Stomach (tissue), 9 donors: ENCODE results near the gene CIDEB. TPM values are rescaled to one million over a fixed set of nuclear protein-coding genes. Genes with fewer than 3 reads are reported as not detected.

Experiments
- DNase-seq, 2 donors: peaks; one replicate each; pipeline versions ENCODE4 v3.0.0 to v3.0.0-alpha.2; 2013 to 2019
- H3K27ac ChIP-seq, 5 donors: fragments of 200-600 bp in 4 of 5; sonication (generic) in 4 of 5; one replicate each; pipeline ENCODE4 v1.5.1; 2013 to 2019; ENCODE audit warnings: mild to moderate bottlenecking in 1 of 5, moderate library complexity in 1 of 5
- H3K27me3 ChIP-seq, 3 donors: fragments of 200-600 bp; sonication (generic); one replicate each; pipeline ENCODE4 v1.5.1; 2017 to 2019; ENCODE audit warnings: mixed run types in 1 of 3
- H3K36me3 ChIP-seq, 4 donors: fragments of 200-600 bp; sonication (generic); 1 replicate in 3 of 4; 2 replicates in 1 of 4; pipeline ENCODE4 v1.5.1; 2016 to 2019
- H3K4me1 ChIP-seq, 4 donors: fragments of 200-600 bp; sonication (generic); one replicate each; pipeline ENCODE4 v1.5.1; 2016 to 2019
- H3K4me3 ChIP-seq, 4 donors: fragments of 200-600 bp; sonication (generic) in 3 of 4; one replicate each; pipeline ENCODE4 v1.5.1; 2016 to 2019; ENCODE audit warnings: mild to moderate bottlenecking in 1 of 4
- H3K9me3 ChIP-seq, 4 donors: fragments of 200-600 bp; sonication (generic); one replicate each; pipeline ENCODE4 v1.5.1; 2016 to 2019
- CTCF ChIP-seq, 7 experiments: fragments of 450-650 bp in 4 of 7; fragments of 200-600 bp in 3 of 7; sonication (generic) in 3 of 7; IDR thresholded peaks; one replicate each; pipeline ENCODE4 v1.5.1; 2016 to 2019; ENCODE audit warnings: antibody characterized with exemption in 7 of 7, control low read depth in 2 of 7, mild to moderate bottlenecking in 1 of 7
- EP300 ChIP-seq: sonication (generic); formaldehyde crosslinking; IDR thresholded peaks from one replicate; pipeline ENCODE4 v1.6.1; 2017; ENCODE audit warnings: antibody characterized with exemption
- POLR2A ChIP-seq, 4 donors: fragments of 450-650 bp; IDR thresholded peaks; one replicate each; pipeline ENCODE4 v1.6.1; 2016; ENCODE audit warnings: antibody characterized with exemption in 4 of 4, control low read depth in 2 of 4, mild to moderate bottlenecking in 1 of 4, moderate library complexity in 1 of 4
- POLR2AphosphoS5 ChIP-seq, 3 donors: sonication (generic); formaldehyde crosslinking; IDR thresholded peaks; one replicate each; pipeline ENCODE4 v1.6.1; 2016; ENCODE audit warnings: antibody characterized with exemption in 3 of 3
- WGBS, 5 donors: extraction: QIAGEN DNeasy Blood & Tissue Kit in 3 of 5; methylation state at CpG; one replicate each; pipeline versions ENCODE4 v1.1.5 to v1.1.7; 2013 to 2018; 5-methylcytosine and 5-hydroxymethylcytosine counted together
- intact Hi-C: fragments of 100-400 bp; cut with DNase I; formaldehyde crosslinking; loops from one replicate; pipeline ENCODE4 v1.15.1; 2023; ENCODE audit warnings: low total_unique reads
- polyA plus RNA-seq, 3 donors: library from polyadenylated mRNA; stranded (reverse); fragments of 200-250 nt; gene quantifications; one replicate each; pipeline ENCODE4 v1.2.3, GENCODE V29; 2013
- total RNA-seq, 5 donors: library from RNA; depleted of rRNA; stranded (reverse); fragments of >200 nt; gene quantifications; one replicate each; pipeline versions ENCODE4 v1.1.0 to v1.2.3, GENCODE V29; 2014 to 2016
- donor health status: healthy with polysubstance abuse.
- donor health status: Bipolar disorder and iron deficiency.
- donor health status: healthy.

Gene CIDEB
- total and polyA plus RNA-seq, 8 donors, result 5.0 to 14.2 (median 6.4) TPM

GRCh38 chr14:24353559-24354481, 46.0 kb upstream of the CIDEB start:
- 54 to 80% (median 75%) methylated on average over 5 of the region's 5 CpGs for WGBS, 5 donors
- intact Hi-C loops, result no loop called here
- peak overlapping the region; percentile 30 to 71 (median 42) for H3K27ac ChIP-seq

GRCh38 chr14:24351517-24351916, 43.7 kb upstream of the CIDEB start:
- intact Hi-C loops, result no loop called here
- Histone ChIP-seq H3K4me3 (no peak overlapping the region), H3K27me3 (peaks cover 0 to 8% (median 0%) of the 10 kb centered on the region in 3 donors), H3K4me1 (peaks cover 0 to 22% (median 11%) of the 10 kb centered on the region in 4 donors), H3K27ac (no peak overlapping the region), H3K36me3 (no peaks in the 10 kb centered on the region), H3K9me3 (no peaks in the 10 kb centered on the region)
- DNase-seq, result peak in 1 of 2 donors; percentile 60
- 14 to 26% (median 16%) methylated on average over 4 of the region's 4 CpGs for WGBS, 5 donors
- TF ChIP-seq POLR2AphosphoS5 (IDR thresholded peaks at IDR 0.05) (peak in 1 of 3 donors; percentile 43), CTCF (IDR thresholded peaks at IDR 0.05) (no peak), EP300 (no peak), POLR2A (IDR thresholded peaks at IDR 0.05) (no peak)

More at GRCh38 chr14:24353559-24354481, 46.0 kb upstream of the CIDEB start:
- Histone ChIP-seq H3K4me1 (peaks cover 0 to 22% (median 11%) of the 10 kb centered on the region in 4 donors), H3K36me3 (no peaks in the 10 kb centered on the region), H3K9me3 (no peaks in the 10 kb centered on the region), H3K4me3 (no peak overlapping the region), H3K27me3 (peaks cover 0 to 11% (median 0%) of the 10 kb centered on the region in 3 donors)
- DNase-seq, result no peak
- TF ChIP-seq POLR2A (IDR thresholded peaks at IDR 0.05), result no peak
- peak in 1 of 3 donors; percentile 18 for TF ChIP-seq POLR2AphosphoS5 (IDR thresholded peaks at IDR 0.05)

- H3K27ac ChIP-seq, result no peak overlapping the region
- H3K27me3 ChIP-seq, result peaks cover 0 to 8% (median 0%) of the 10 kb centered on the region in 3 donors
- 72 to 84% (median 80%) methylated on average over 5 of the region's 5 CpGs for WGBS, 5 donors
- no peaks in the 10 kb centered on the region for H3K36me3 ChIP-seq
- no peak for DNase-seq
- peaks cover 0 to 22% (median 11%) of the 10 kb centered on the region in 4 donors for H3K4me1 ChIP-seq
- TF ChIP-seq POLR2A (IDR thresholded peaks at IDR 0.05), result no peak
- TF ChIP-seq POLR2AphosphoS5 (IDR thresholded peaks at IDR 0.05), result no peak
- no peak for TF ChIP-seq EP300
- no peak for TF ChIP-seq CTCF (IDR thresholded peaks at IDR 0.05)
- H3K4me3 ChIP-seq, result no peak overlapping the region
- H3K9me3 ChIP-seq, result no peaks in the 10 kb centered on the region
- intact Hi-C loops, result no loop called here
Observed at GRCh38 chr14:24349742-24350141, 42.0 kb upstream of the CIDEB start.

GRCh38 chr14:24348186-24348585, 40.4 kb upstream of the CIDEB start:
- Histone ChIP-seq H3K27ac (no peak overlapping the region), H3K9me3 (no peaks in the 10 kb centered on the region), H3K27me3 (peaks cover 0 to 6% (median 0%) of the 10 kb centered on the region in 3 donors), H3K4me3 (no peak overlapping the region), H3K36me3 (no peaks in the 10 kb centered on the region), H3K4me1 (peaks cover 0 to 10% (median 4%) of the 10 kb centered on the region in 4 donors)
- intact Hi-C loops, result no loop called here
- no peak for TF ChIP-seq POLR2AphosphoS5 (IDR thresholded peaks at IDR 0.05)
- no peak for TF ChIP-seq CTCF (IDR thresholded peaks at IDR 0.05)
- TF ChIP-seq POLR2A (IDR thresholded peaks at IDR 0.05), result no peak
- TF ChIP-seq EP300, result no peak
- no peak for DNase-seq
- WGBS, 5 donors, result 93 to 100% (median 95%) methylated on average over 2 of the region's 2 CpGs
